D341Med (cell line): ENCODE results near the gene TAF11L11.
"Not testable (repeated sequence)": the region's sequence is repeated elsewhere in the genome, so short reads cannot be mapped to it uniquely, and the experiment has no call there.

Source experiments
- DNase-seq: peaks from one replicate; pipeline ENCODE4 v3.0.0; 2012; ENCODE audit warnings: low spot score

TAF11L11 gene

GRCh38 chr5:17603880-17604279, at the start of gene TAF11L11:
Gene TAF11L11, plus strand, starts transcription at chr5:17604183.
- DNase-seq, result not testable (repeated sequence)

- DNase-seq, result not testable (repeated sequence)
Measured at GRCh38 chr5:17585658-17586057, 18.3 kb upstream of the TAF11L11 start, which contains the start of gene TAF11L7. Gene TAF11L7, minus strand, starts transcription at chr5:17585758.

GRCh38 chr5:17590860-17591259, 13.1 kb upstream of the TAF11L11 start, which contains the start of gene TAF11L8:
Gene TAF11L8, minus strand, starts transcription at chr5:17590960.
- not testable (repeated sequence) for DNase-seq

- not testable (repeated sequence) for DNase-seq
Measured at GRCh38 chr5:17594255-17594654, 9.7 kb upstream of the TAF11L11 start, which contains the start of gene TAF11L9. Gene TAF11L9, minus strand, starts transcription at chr5:17594394.

- not testable (repeated sequence) for DNase-seq
Measured at GRCh38 chr5:17597728-17598127, 6.3 kb upstream of the TAF11L11 start, which contains the start of gene TAF11L10. Gene TAF11L10, minus strand, starts transcription at chr5:17597828.

- DNase-seq, result no peak
Measured at GRCh38 chr5:17604951-17605350, 968 bp downstream of the TAF11L11 start.

GRCh38 chr5:17607461-17607860, 3.5 kb downstream of the TAF11L11 start:
- DNase-seq, result not testable (repeated sequence)

- not testable (repeated sequence) for DNase-seq
Measured at GRCh38 chr5:17610092-17610491, 6.1 kb downstream of the TAF11L11 start, which contains the start of gene TAF11L12. Gene TAF11L12, plus strand, starts transcription at chr5:17610392.

- DNase-seq, result no peak
Measured at GRCh38 chr5:17614872-17615605, 11.1 kb downstream of the TAF11L11 start.

- DNase-seq, result no peak
Measured at GRCh38 chr5:17619354-17619753, 15.4 kb downstream of the TAF11L11 start.

GRCh38 chr5:17620627-17621026, 16.6 kb downstream of the TAF11L11 start:
- DNase-seq, result no peak

GRCh38 chr5:17625686-17626085, 21.7 kb downstream of the TAF11L11 start:
- no peak for DNase-seq

- DNase-seq, result not testable (repeated sequence)
Measured at GRCh38 chr5:17631788-17632187, 27.8 kb downstream of the TAF11L11 start, which contains the start of gene TAF11L13. Gene TAF11L13, plus strand, starts transcription at chr5:17632088.

GRCh38 chr5:17634160-17634559, 30.2 kb downstream of the TAF11L11 start, which contains the start of gene TAF11L14:
Gene TAF11L14, plus strand, starts transcription at chr5:17634460.
- no peak for DNase-seq

- DNase-seq, result not testable (repeated sequence)
Measured at GRCh38 chr5:17649232-17649631, 45.2 kb downstream of the TAF11L11 start.

GRCh38 chr5:17655201-17655759, 51.3 kb downstream of the TAF11L11 start:
- DNase-seq, result not testable (repeated sequence)
